Mesothelial cell of epicardium (in vitro differentiated cells): Measurements from ENCODE around the gene RNF220. TPM values are rescaled to one million over a fixed set of nuclear protein-coding genes. Genes with fewer than 3 reads are reported as not detected.

Experiments
- DNase-seq, 2 experiments: peaks; one replicate each; pipeline ENCODE4 v3.0.0; 2021; ENCODE audit warnings: low spot score in 2 of 2; ENCODE audit not compliant: unreplicated experiment in 2 of 2
- H3K27ac Mint-ChIP-seq: 2 replicates; pipeline ENCODE4 v1.8.0; 2021; ENCODE audit warnings: mixed read lengths
- H3K27me3 Mint-ChIP-seq: 2 replicates; pipeline ENCODE4 v1.8.0; 2021; ENCODE audit warnings: low read depth, mixed read lengths
- H3K36me3 Mint-ChIP-seq: 2 replicates; pipeline ENCODE4 v1.8.0; 2021; ENCODE audit warnings: mixed read lengths
- H3K4me1 Mint-ChIP-seq: 2 replicates; pipeline ENCODE4 v1.8.0; 2021; ENCODE audit warnings: mixed read lengths
- H3K4me3 Mint-ChIP-seq: 2 replicates; pipeline ENCODE4 v1.8.0; 2021; ENCODE audit warnings: mild to moderate bottlenecking, moderate library complexity, mixed read lengths
- H3K9me3 Mint-ChIP-seq: 2 replicates; pipeline ENCODE4 v1.8.0; 2021; ENCODE audit warnings: mixed read lengths
- CTCF ChIP-seq: fragments of 200-600 bp; sonication (generic); IDR thresholded peaks from one replicate; pipeline ENCODE4 v1.5.0; 2021; ENCODE audit warnings: antibody characterized with exemption; ENCODE audit not compliant: unreplicated experiment
- total RNA-seq: library from RNA; stranded (reverse); gene quantifications from 3 replicates; pipeline ENCODE4 v1.2.1, GENCODE V29; 2021

Gene RNF220
- total RNA-seq, 1 donor from 2014 or later, result 84.2 TPM

- H3K27ac Mint-ChIP-seq, result no peak overlapping the region
- TF ChIP-seq CTCF, result no peak
- H3K4me1 Mint-ChIP-seq, result peaks cover 7% of the 10 kb centered on the region
- peaks cover 73% of the 10 kb centered on the region for H3K27me3 Mint-ChIP-seq
- no peak for DNase-seq
- H3K4me3 Mint-ChIP-seq, result no peak overlapping the region
- no peaks in the 10 kb centered on the region for H3K36me3 Mint-ChIP-seq
- no peaks in the 10 kb centered on the region for H3K9me3 Mint-ChIP-seq
Observed at GRCh38 chr1:44515416-44515815, 110.4 kb downstream of the RNF220 start.

- H3K36me3 Mint-ChIP-seq, result no peaks in the 10 kb centered on the region
- no peak for TF ChIP-seq CTCF
- DNase-seq, result no peak
- H3K9me3 Mint-ChIP-seq, result no peaks in the 10 kb centered on the region
- peaks cover 52% of the 10 kb centered on the region for H3K27me3 Mint-ChIP-seq
- H3K4me1 Mint-ChIP-seq, result no peaks in the 10 kb centered on the region
- no peak overlapping the region for H3K27ac Mint-ChIP-seq
- H3K4me3 Mint-ChIP-seq, result no peak overlapping the region
Observed at GRCh38 chr1:44519035-44519676, 114.1 kb downstream of the RNF220 start.

GRCh38 chr1:44521378-44522080 lies 116.5 kb downstream of the RNF220 start:
- no peaks in the 10 kb centered on the region for H3K9me3 Mint-ChIP-seq
- H3K27me3 Mint-ChIP-seq, result peaks cover 30% of the 10 kb centered on the region
- no peaks in the 10 kb centered on the region for H3K4me1 Mint-ChIP-seq
- H3K27ac Mint-ChIP-seq, result no peak overlapping the region
- TF ChIP-seq CTCF, result no peak
- no peak overlapping the region for H3K4me3 Mint-ChIP-seq
- no peaks in the 10 kb centered on the region for H3K36me3 Mint-ChIP-seq
- no peak for DNase-seq

GRCh38 chr1:44523593-44524591 lies 118.8 kb downstream of the RNF220 start:
- H3K4me3 Mint-ChIP-seq, result no peak overlapping the region
- TF ChIP-seq CTCF, result no peak
- DNase-seq, result no peak
- H3K27ac Mint-ChIP-seq, result no peak overlapping the region
- no peaks in the 10 kb centered on the region for H3K9me3 Mint-ChIP-seq
- H3K27me3 Mint-ChIP-seq, result peaks cover 20% of the 10 kb centered on the region
- no peaks in the 10 kb centered on the region for H3K4me1 Mint-ChIP-seq
- H3K36me3 Mint-ChIP-seq, result no peaks in the 10 kb centered on the region

- Mint-ChIP-seq H3K4me1 (no peaks in the 10 kb centered on the region), H3K4me3 (no peak overlapping the region), H3K27ac (no peak overlapping the region), H3K9me3 (no peaks in the 10 kb centered on the region), H3K36me3 (no peaks in the 10 kb centered on the region), H3K27me3 (peaks cover 10% of the 10 kb centered on the region)
- no peak for DNase-seq
- TF ChIP-seq CTCF, result no peak
Observed at GRCh38 chr1:44524655-44525500, 119.8 kb downstream of the RNF220 start.
